ENCODE measurements around the gene PFDN2. TPM values are rescaled to one million over a fixed set of nuclear protein-coding genes. Genes with fewer than 3 reads are reported as not detected.

The PFDN2 gene
- total RNA-seq, 1 donor: 39.9 TPM

- no peak for TF ChIP-seq CTCF (IDR thresholded peaks at IDR 0.05; ENCODE audit: insufficient read depth, low read length)
- DNase-seq (ENCODE audit: low read depth): no peak
- no peak overlapping the region for H3K4me3 ChIP-seq (ENCODE audit: low read depth, low read length)
These were observed 22.6 kb downstream of the PFDN2 start for GRCh38 chr1:161095230-161095629.

- no peak overlapping the region for H3K4me3 ChIP-seq (ENCODE audit: low read depth, low read length)
- no peak for TF ChIP-seq CTCF (IDR thresholded peaks at IDR 0.05; ENCODE audit: insufficient read depth, low read length)
- no peak for DNase-seq (ENCODE audit: low read depth)
These were observed 23.4 kb downstream of the PFDN2 start for GRCh38 chr1:161094481-161094880.

GRCh38 chr1:161092621-161093028 lies 25.2 kb downstream of the PFDN2 start:
- DNase-seq (ENCODE audit: low read depth): no peak
- no peak for TF ChIP-seq CTCF (IDR thresholded peaks at IDR 0.05; ENCODE audit: insufficient read depth, low read length)
- no peak overlapping the region for H3K4me3 ChIP-seq (ENCODE audit: low read depth, low read length)

- DNase-seq (ENCODE audit: low read depth): no peak
- no peak for TF ChIP-seq CTCF (IDR thresholded peaks at IDR 0.05; ENCODE audit: insufficient read depth, low read length)
- H3K4me3 ChIP-seq (ENCODE audit: low read depth, low read length): no peak overlapping the region
These were observed 25.9 kb downstream of the PFDN2 start for GRCh38 chr1:161091796-161092507.

- H3K4me3 ChIP-seq (ENCODE audit: low read depth, low read length): no peak overlapping the region
- no peak for TF ChIP-seq CTCF (IDR thresholded peaks at IDR 0.05; ENCODE audit: insufficient read depth, low read length)
- no peak for DNase-seq (ENCODE audit: low read depth)
These were observed 26.7 kb downstream of the PFDN2 start for GRCh38 chr1:161091093-161091492.

- TF ChIP-seq CTCF (IDR thresholded peaks at IDR 0.05; ENCODE audit: insufficient read depth, low read length): no peak
- no peak for DNase-seq (ENCODE audit: low read depth)
- no peak overlapping the region for H3K4me3 ChIP-seq (ENCODE audit: low read depth, low read length)
These were observed 27.2 kb downstream of the PFDN2 start for GRCh38 chr1:161090617-161091016.

GRCh38 chr1:161089938-161090337 lies 27.9 kb downstream of the PFDN2 start:
- no peak for TF ChIP-seq CTCF (IDR thresholded peaks at IDR 0.05; ENCODE audit: insufficient read depth, low read length)
- no peak overlapping the region for H3K4me3 ChIP-seq (ENCODE audit: low read depth, low read length)
- no peak for DNase-seq (ENCODE audit: low read depth)
